GM21447 (cell line): ENCODE measurements around the gene HS3ST3A1.

Source experiments
- ATAC-seq: cut with Tn5 transposase; IDR thresholded peaks from one replicate; pipeline ENCODE4 v1.9.1; 2021; ENCODE audit not compliant: unreplicated experiment

Gene HS3ST3A1

DNA sequence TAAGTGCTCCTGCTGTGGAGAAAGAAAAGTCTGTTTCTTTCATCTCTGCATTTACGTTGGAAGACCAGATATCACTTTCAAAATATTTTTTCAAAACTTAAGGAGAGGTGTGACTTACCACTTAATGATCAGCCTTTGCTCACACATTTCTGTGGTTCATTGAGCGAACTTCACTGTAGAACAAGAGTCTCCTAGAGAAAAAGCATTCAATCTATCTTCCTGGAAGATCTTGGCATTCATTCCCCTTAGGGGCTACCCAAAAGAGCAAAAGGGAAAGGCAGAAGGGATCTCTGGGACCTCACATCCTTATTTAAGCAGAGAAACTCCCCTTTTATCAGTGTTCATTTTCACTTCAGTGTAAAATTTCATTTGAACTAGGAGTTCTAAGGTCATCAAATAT lies 61.2 kb downstream of the HS3ST3A1 start:
- no peak for ATAC-seq

DNA sequence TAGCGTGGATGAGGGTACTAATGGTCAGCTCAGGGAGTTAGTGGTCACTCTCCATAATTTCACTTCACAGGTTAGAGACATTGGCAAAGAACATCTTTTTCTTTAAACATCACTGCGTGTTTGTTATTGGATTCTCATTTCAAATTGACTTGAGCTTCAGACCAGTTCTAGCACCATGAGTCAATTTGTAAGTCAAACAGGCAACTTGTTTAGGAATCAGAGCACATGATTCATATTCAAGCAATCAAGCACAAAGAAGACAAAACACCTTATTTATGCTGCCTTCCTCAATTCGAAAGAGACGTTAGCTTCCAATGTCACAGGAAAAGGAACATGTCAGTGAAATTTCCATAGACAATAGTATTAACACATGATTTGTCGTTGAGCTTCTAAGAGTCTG lies 62.3 kb downstream of the HS3ST3A1 start:
- ATAC-seq = no peak

DNA sequence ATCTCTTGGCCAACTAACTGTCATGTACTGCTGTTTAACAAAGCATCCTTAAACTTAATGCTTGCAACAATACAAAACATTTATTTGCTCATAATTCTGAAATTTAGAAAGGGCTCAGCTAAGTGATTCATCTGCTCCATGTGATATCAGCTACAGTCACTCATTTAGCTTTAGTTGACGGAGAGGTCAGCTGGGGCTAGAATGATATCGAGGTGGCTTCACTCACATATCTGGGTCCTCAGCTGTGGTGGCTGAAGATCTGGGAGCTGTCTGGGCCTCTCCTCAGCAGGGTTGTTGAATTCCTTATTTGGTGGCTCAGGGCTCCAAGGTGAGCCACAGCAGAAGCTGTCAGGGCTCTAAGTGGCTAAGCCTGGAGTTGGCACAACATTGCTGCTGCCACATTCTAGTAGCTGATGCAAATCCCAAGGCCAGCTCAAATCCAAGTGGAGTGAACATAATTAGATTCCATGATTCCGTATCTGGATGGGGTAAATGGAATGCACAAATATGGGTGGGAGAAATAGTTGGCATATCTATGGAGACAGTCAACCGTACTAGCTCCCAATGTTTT lies 62.8 kb downstream of the HS3ST3A1 start:
- ATAC-seq = no peak

- ATAC-seq = no peak
Observed at GRCh38 chr17:13537871-13538643, 63.7 kb downstream of the HS3ST3A1 start.

DNA sequence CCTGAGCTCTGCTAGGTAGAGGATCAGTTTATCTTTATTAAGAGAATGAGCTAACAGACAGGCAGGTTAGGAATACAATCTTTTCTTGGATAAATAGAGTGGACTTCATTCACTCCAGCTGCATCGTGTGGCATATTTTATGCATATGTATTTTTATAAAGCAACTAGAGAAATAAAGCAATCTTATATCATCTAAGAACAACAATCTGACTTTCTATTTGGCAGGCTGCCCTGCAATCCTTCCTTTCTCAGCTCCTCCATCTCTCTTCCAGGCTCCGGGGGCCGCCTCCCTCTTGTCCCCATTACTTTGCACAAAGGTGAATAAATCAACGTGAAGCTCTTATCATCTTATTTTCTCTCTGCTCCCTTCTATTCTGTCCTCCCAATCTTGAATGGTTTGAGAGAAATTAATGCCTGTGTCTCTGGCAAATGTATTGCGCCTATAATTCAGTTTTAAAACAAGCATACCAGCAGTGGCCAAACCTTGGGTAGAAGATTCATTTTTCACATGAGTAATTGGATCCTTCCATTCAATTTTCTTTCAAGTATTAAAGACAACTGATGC lies 64.5 kb downstream of the HS3ST3A1 start:
- ATAC-seq = no peak

DNA sequence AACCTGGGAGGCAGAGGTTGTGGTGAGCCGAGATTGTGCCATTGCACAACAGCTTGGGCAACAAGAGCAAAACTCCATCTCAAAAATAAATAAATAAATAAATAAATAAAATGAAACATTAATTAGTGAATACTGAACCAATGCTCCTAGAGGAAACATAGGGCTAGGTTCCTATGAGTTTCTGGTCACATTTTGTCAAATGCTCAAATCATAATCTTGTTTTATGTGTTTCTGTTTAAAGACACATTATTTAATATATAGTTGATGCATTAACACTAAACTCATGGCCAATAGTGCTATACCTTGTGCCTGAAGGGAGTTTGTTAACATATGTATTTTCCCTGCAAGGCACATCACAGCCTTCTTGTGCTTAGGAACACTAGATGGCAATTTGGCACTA lies 66.8 kb downstream of the HS3ST3A1 start:
- no peak for ATAC-seq

DNA sequence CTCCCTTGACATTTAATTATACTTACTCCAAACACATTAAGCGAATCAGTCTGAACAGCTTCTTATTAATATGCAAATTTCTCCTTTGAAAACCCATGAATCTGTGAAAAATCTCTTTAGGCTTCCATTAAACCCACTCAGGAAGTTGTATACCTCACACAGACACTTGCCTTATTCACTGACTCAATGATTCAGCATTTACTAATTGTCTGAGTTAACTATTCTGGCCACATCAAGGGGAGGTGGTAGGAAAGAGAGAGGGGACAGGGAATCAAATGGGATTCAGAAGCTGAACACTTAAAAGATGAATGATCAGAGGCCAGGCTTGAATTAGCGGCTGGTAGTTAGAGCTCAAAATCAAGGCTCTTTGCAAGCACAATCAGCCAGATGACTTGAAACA lies 70.0 kb downstream of the HS3ST3A1 start:
- no peak for ATAC-seq

GRCh38 chr17:13525876-13526275 lies 75.9 kb downstream of the HS3ST3A1 start:
- ATAC-seq = no peak

DNA sequence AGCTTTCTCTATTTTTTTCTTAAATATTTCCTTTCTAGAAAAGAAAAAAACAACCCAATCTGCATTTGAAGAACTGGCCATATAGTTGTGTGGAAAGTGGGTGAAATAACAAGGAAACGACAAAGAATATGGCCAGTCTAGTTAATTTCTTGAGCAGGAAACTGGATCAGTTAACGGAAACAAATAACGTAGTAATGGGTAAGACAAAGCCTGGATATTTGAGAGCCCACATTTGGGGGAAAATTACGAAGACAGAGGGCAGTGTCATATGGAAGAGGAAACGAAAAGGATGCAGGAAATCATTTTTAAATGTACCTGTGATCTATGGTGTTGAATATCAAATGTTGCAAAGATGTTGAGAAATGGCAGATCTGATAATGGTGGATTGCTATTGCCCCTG lies 78.6 kb downstream of the HS3ST3A1 start:
- no peak for ATAC-seq

DNA sequence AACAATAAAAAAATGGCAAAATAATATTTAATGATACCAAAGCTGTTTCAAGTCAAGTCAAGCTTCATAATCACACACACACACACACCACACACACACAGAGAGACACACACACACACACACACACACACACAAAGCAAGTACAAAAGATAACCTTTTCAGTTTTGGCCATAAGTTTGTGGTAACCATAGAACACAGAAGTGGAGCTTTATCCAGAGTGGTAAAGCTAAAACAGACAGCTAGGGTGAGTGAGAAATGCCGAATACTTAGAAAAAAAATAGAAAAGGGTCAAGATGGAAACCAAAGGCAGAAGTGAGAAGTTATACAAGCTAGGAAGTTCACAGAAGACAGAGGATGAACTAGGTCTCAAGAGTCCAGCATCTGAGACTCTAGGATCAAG lies 79.0 kb downstream of the HS3ST3A1 start:
- no peak for ATAC-seq

DNA sequence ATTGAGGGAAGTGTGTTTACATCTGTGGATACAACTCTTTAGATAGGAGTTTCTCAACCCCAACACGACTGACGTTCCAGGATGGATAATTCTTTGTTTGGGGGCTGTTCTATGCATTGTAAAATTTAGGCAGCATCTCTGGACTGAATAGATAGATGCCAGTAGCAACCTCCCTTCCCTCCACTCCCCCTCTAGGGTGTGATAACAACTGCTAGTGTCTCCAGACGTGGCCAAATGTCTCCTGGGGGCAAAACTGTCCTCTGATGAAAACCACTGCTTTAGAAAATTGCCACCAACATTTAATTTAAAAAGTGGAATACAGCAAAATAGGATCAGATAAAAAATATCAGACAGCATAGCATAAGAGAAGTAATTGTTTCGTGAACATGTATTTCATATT lies 79.9 kb downstream of the HS3ST3A1 start:
- ATAC-seq = no peak

- ATAC-seq = no peak
Observed at GRCh38 chr17:13520899-13521572, 80.7 kb downstream of the HS3ST3A1 start.

DNA sequence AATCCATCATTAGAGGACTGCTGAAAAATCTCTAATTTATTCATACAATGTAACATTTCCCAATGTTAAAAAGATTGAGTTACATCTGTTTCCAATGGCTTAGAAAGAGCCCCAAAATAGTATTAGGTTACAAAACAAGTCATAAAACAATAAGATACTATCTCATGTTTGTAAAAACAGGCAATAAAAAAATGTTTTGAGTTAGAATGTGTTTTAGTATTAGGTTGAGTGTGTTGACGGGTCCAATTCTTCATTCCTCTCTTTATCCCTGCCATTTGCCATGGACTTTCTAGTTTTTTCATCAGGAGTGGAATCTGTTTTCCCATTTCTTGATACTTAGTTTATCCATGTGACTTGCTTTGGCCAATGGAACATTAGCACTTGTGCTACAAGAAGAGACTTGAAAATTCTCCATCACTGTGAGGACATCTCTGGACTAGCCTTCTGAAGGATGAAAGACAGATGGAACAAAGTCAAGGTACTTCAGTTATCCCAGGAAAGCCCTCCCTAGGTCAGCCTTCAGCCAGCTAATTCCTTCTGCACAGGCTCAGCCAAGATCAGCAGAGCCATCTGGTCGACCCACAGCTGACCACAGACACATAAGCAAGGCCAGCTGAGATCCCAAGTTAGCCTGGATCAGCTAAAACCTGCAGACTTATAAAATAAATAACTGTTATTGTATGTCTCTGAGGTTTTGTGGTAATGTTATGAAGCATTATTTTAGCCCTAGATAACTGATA lies 83.3 kb downstream of the HS3ST3A1 start:
- no peak for ATAC-seq

DNA sequence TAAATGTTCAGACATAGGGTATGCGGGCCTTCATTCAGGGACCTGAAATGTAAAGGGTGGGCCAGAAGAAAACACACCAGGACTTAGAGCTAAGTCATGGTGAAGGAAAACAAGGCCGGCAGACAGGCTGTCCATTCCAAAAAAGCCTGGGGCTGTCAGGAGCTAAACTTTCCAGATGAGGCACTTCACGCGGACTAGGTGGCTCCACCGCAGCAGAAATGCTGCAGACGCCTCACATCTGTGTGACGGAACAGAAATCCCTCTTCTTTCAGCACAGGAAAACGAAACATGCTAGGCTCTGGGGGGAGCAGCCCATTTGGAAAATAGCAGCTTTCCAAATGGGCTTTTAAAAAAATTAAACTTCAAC lies 88.7 kb downstream of the HS3ST3A1 start:
- ATAC-seq = no peak

- no peak for ATAC-seq
Observed at GRCh38 chr17:13510062-13510461, 91.7 kb downstream of the HS3ST3A1 start.

GRCh38 chr17:13509527-13509926 lies 92.2 kb downstream of the HS3ST3A1 start:
- no peak for ATAC-seq

DNA sequence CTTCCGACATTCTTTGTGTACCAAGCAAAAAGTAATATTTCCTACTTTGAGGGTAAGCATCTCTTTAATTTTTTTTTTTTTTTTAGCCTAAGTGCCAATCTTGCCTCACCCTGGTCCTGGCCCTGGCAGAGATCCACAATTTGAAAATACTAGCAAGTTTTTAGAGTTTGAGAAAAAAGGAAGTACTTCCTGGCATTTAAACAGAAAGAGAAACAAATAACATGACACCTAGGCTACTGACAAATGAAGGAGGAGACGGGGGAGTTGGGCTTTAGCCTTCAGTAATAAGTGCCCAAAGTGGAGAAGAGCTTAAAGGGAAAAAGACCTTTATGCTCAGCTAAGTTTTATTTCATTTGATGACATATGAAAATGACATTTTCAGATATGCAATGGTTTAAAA lies 92.8 kb downstream of the HS3ST3A1 start:
- ATAC-seq = no peak

DNA sequence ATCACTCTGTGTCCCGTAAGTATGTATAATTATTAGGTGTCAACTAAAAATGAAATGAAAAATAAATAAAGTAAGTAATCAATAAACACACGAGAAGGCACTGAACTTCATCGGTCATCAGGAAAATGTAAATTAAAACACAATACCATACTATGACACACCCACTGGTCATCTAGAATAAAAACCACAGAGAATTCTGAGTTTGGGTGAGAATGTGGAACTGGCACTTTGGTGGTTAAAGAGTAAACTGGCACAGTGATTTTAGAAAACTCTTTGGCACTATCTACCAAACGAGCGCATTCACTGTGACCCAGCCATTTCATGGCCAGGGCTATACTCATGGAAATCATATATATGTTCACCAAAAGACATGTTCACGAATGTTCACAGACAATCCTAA lies 98.2 kb downstream of the HS3ST3A1 start:
- no peak for ATAC-seq

GRCh38 chr17:13502263-13502662 lies 99.5 kb downstream of the HS3ST3A1 start:
- ATAC-seq = no peak

DNA sequence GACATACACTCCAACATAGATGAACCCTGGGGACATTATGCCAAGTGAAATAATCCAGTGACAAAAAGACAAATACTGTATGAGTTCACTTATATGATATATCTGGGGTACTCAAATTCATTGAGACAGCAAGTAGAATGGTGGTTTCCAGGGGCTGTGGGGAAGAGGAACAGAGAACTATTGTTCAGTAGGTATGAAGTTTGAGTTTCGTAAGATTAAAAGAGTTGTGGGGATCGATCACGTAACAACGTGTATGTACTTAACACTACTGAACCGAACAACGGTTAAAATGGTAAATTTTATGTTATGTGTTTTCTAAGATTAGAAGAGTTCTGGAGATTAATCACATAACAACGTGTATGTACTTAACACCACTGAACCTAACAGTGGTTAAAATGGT lies 100.8 kb downstream of the HS3ST3A1 start:
- ATAC-seq = no peak

DNA sequence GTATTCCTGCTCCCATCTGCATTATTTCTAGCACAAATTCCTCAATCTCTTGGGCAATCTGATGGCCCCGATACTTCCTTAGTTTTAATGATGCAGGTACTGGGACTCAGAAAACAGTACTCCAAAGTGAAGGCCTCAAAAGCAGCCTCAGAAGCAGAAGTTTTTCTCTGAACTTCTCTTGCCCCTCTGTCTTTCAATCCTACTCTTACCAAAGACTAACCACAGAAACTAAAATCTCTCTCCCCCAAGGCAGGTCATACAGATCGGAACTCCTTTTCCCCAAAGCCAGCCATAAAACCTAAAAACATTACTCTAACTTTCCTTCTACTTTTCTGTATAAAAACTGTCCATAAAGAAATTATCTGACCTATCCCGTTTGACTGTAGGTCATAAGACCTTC lies 103.5 kb downstream of the HS3ST3A1 start:
- no peak for ATAC-seq
